ENCODE data around the gene CMPK2.

- TF ChIP-seq POLR2A (IDR thresholded peaks at IDR 0.05; ENCODE audit: extremely low read depth, insufficient read length) (no peak), CTCF (IDR thresholded peaks at IDR 0.05; ENCODE audit: low read depth, low read length) (no peak), MYC (IDR thresholded peaks at IDR 0.05; ENCODE audit: low read depth, low read length) (no peak)
Measured at GRCh38 chr2:6808426-6808825, 57.3 kb downstream of the CMPK2 start.

Measured in NB4 (cell line).